ENCODE data around the gene MAP7D1.
"Not testable (repeated sequence)": the region's sequence is repeated elsewhere in the genome, so short reads cannot be mapped to it uniquely, and the experiment has no call there.

- not testable (repeated sequence) for TF ChIP-seq POLR2A, POLR2AphosphoS5 (IDR thresholded peaks at IDR 0.05)
- TF ChIP-seq, protein P1, sequence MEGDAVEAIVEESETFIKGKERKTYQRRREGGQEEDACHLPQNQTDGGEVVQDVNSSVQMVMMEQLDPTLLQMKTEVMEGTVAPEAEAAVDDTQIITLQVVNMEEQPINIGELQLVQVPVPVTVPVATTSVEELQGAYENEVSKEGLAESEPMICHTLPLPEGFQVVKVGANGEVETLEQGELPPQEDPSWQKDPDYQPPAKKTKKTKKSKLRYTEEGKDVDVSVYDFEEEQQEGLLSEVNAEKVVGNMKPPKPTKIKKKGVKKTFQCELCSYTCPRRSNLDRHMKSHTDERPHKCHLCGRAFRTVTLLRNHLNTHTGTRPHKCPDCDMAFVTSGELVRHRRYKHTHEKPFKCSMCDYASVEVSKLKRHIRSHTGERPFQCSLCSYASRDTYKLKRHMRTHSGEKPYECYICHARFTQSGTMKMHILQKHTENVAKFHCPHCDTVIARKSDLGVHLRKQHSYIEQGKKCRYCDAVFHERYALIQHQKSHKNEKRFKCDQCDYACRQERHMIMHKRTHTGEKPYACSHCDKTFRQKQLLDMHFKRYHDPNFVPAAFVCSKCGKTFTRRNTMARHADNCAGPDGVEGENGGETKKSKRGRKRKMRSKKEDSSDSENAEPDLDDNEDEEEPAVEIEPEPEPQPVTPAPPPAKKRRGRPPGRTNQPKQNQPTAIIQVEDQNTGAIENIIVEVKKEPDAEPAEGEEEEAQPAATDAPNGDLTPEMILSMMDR (IDR thresholded peaks at IDR 0.05) = not testable (repeated sequence)
Observed at GRCh38 chr1:36158827-36159252, 2.9 kb downstream of the MAP7D1 start.
